ENCODE data around the gene NABP1.

Gene NABP1

GRCh38 chr2:191688934-191689695, 11.2 kb downstream of the NABP1 start:
- peak; percentile 70 for ATAC-seq
- TF ChIP-seq TOX (CRISPR knock-in tag; IDR thresholded peaks at IDR 0.05; ENCODE audit: borderline replicate concordance) (no peak), ISL1 (CRISPR knock-in tag; IDR thresholded peaks at IDR 0.05) (no peak), CSRNP3 (CRISPR knock-in tag; IDR thresholded peaks at IDR 0.05) (no peak), CREB5 (CRISPR knock-in tag; IDR thresholded peaks at IDR 0.05; ENCODE audit: low read depth) (no peak), ESRRG (CRISPR knock-in tag; IDR thresholded peaks at IDR 0.05) (no peak), SNAI2 (CRISPR knock-in tag; IDR thresholded peaks at IDR 0.05) (no peak), ZC3H10 (CRISPR knock-in tag; IDR thresholded peaks at IDR 0.05) (no peak), PPARA (CRISPR knock-in tag; IDR thresholded peaks at IDR 0.05; ENCODE audit: borderline replicate concordance) (no peak), ARNTL (CRISPR knock-in tag; IDR thresholded peaks at IDR 0.05; ENCODE audit: borderline replicate concordance, low read depth) (no peak), TSHZ2 (CRISPR knock-in tag; IDR thresholded peaks at IDR 0.05) (no peak), OSR1 (CRISPR knock-in tag; IDR thresholded peaks at IDR 0.05) (no peak), RARB (CRISPR knock-in tag; IDR thresholded peaks at IDR 0.05) (no peak), ZFP30 (CRISPR knock-in tag; IDR thresholded peaks at IDR 0.05) (no peak), ZNF70 (CRISPR knock-in tag; IDR thresholded peaks at IDR 0.05) (no peak), ZNF8 (CRISPR knock-in tag; IDR thresholded peaks at IDR 0.05) (no peak), ZFP3 (CRISPR knock-in tag; IDR thresholded peaks at IDR 0.05) (no peak), CSDC2 (CRISPR knock-in tag; IDR thresholded peaks at IDR 0.05) (no peak), TCF4 (CRISPR knock-in tag; IDR thresholded peaks at IDR 0.05; ENCODE audit: borderline replicate concordance) (no peak), POU6F1 (CRISPR knock-in tag; IDR thresholded peaks at IDR 0.05; ENCODE audit: borderline replicate concordance, low read depth) (no peak), PATZ1 (CRISPR knock-in tag; IDR thresholded peaks at IDR 0.05; ENCODE audit: borderline replicate concordance) (no peak)

GRCh38 chr2:191690327-191690726, 12.4 kb downstream of the NABP1 start:
- ATAC-seq: no peak
- TF ChIP-seq ZFP30 (CRISPR knock-in tag; IDR thresholded peaks at IDR 0.05): no peak
- TF ChIP-seq ZFP3 (CRISPR knock-in tag; IDR thresholded peaks at IDR 0.05): no peak
- TF ChIP-seq ARNTL (CRISPR knock-in tag; IDR thresholded peaks at IDR 0.05; ENCODE audit: borderline replicate concordance, low read depth): no peak
- no peak for TF ChIP-seq RARB (CRISPR knock-in tag; IDR thresholded peaks at IDR 0.05)
- no peak for TF ChIP-seq BACH2 (CRISPR knock-in tag; IDR thresholded peaks at IDR 0.05; ENCODE audit: borderline replicate concordance)
- TF ChIP-seq PATZ1 (CRISPR knock-in tag; IDR thresholded peaks at IDR 0.05; ENCODE audit: borderline replicate concordance): no peak
- TF ChIP-seq ESRRG (CRISPR knock-in tag; IDR thresholded peaks at IDR 0.05): no peak
- TF ChIP-seq TCF4 (CRISPR knock-in tag; IDR thresholded peaks at IDR 0.05; ENCODE audit: borderline replicate concordance): no peak
- TF ChIP-seq TSHZ2 (CRISPR knock-in tag; IDR thresholded peaks at IDR 0.05): no peak
- no peak for TF ChIP-seq CSRNP3 (CRISPR knock-in tag; IDR thresholded peaks at IDR 0.05)
- no peak for TF ChIP-seq ZNF565 (CRISPR knock-in tag; conservative IDR thresholded peaks at IDR 0.05; ENCODE audit: low read depth)

All from SK-N-SH treated with all-trans-retinoic acid at 6 μM for 48 hours (cell line).